A549 (cell line): Measurements from ENCODE around the gene ABCB6. TPM values are rescaled to one million over a fixed set of nuclear protein-coding genes. Genes with fewer than 3 reads are reported as not detected.

Experiments
- ATAC-seq, 2 experiments: fragments of 200-7000 bp in 1 of 2; fragments of >200 bp in 1 of 2; cut with Nextera tagmentation in 1 of 2; cut with Tn5 transposase in 1 of 2; 3 replicates each; pipeline versions ENCODE4 v1.8.0 to v1.9.1; 2018 to 2020; ENCODE audit warnings: mild to moderate bottlenecking in 1 of 2, moderate library complexity in 1 of 2
- CTCF ChIA-PET: fragments of 300-600 bp; sonication (Branson Sonifier 250); formaldehyde crosslinking; extraction: SDS; loops from one replicate; lab custom pipeline; 2021; ENCODE audit warnings: antibody characterized with exemption, inconsistent platforms; lab: Yijun Ruan, JAX
- POLR2A ChIA-PET: fragments of 350-600 bp; formaldehyde crosslinking; extraction: SDS; loops from one replicate; lab custom pipeline; 2021; ENCODE audit warnings: antibody characterized with exemption, inconsistent platforms; lab: Yijun Ruan, JAX
- DNase-seq, 2 experiments: peaks; one replicate each; pipeline versions ENCODE4 v3.0.0 to v3.0.0-alpha.2; 2011 to 2016; ENCODE audit warnings: low read depth in 1 of 2, low spot score in 1 of 2
- FAIRE-seq: peaks from 2 replicates; lab custom pipeline; 2011; peaks lifted over from hg19 to GRCh38; lab: Jason Lieb, UNC
- H3K27ac ChIP-seq, 2 experiments: fragments of >200 bp; sonication (Bioruptor Twin); formaldehyde crosslinking; 3 replicates each; pipeline ENCODE4 v1.5.1; 2016 to 2017
- H3K4me1 ChIP-seq: fragments of >200 bp; sonication (Bioruptor Twin); formaldehyde crosslinking; 3 replicates; pipeline ENCODE4 v1.6.1; 2016
- H3K4me2 ChIP-seq: fragments of >200 bp; sonication (Bioruptor Twin); formaldehyde crosslinking; 3 replicates; pipeline ENCODE4 v1.6.1; 2016
- H3K4me3 ChIP-seq: fragments of >200 bp; sonication (Bioruptor Twin); formaldehyde crosslinking; 3 replicates; pipeline ENCODE4 v1.5.1; 2016
- H3K9me3 ChIP-seq: fragments of >200 bp; sonication (Bioruptor Twin); formaldehyde crosslinking; 3 replicates; pipeline ENCODE4 v1.6.1; 2016
- ATOH8 ChIP-seq: fragments of 250-450 bp; sonication (Bioruptor Pico); IDR thresholded peaks from 2 replicates; pipeline ENCODE4 v1.5.0; 2020; ENCODE audit warnings: low read depth, mild to moderate bottlenecking, moderate library complexity
- BCL3 ChIP-seq: fragments of >200 bp; sonication (Bioruptor Twin); formaldehyde crosslinking; IDR thresholded peaks from 3 replicates; pipeline ENCODE4 v1.6.1; 2016
- CBX8 ChIP-seq: fragments of 200-600 bp; sonication (generic); IDR thresholded peaks from 2 replicates; pipeline ENCODE4 v1.6.1; 2016
- CEBPB ChIP-seq, 2 experiments: fragments of >200 bp in 1 of 2; sonication (Bioruptor Twin) in 1 of 2; formaldehyde crosslinking in 1 of 2; IDR thresholded peaks; 2 replicates each; pipeline ENCODE4 v1.6.1; 2012 to 2016
- CHD4 ChIP-seq: fragments of 200-600 bp; sonication (generic); IDR thresholded peaks from 2 replicates; pipeline ENCODE4 v1.6.1; 2016; ENCODE audit warnings: antibody characterized with exemption, mild to moderate bottlenecking, borderline replicate concordance
- EHF ChIP-seq: fragments of 250-450 bp; sonication (Bioruptor Pico); IDR thresholded peaks from 2 replicates; pipeline ENCODE4 v1.5.0; 2020; ENCODE audit warnings: mild to moderate bottlenecking
- EHMT2 ChIP-seq: fragments of 200-600 bp; sonication (generic); IDR thresholded peaks from 2 replicates; pipeline ENCODE4 v1.6.1; 2016; ENCODE audit warnings: antibody characterized with exemption, low read depth, mild to moderate bottlenecking, moderate library complexity
- ESRRA ChIP-seq: fragments of 150-350 bp; IDR thresholded peaks from 2 replicates; pipeline ENCODE4 v1.6.1; 2014; ENCODE audit warnings: mild to moderate bottlenecking, low read length, borderline replicate concordance
- FOSB ChIP-seq: fragments of 250-450 bp; sonication (Bioruptor Pico); IDR thresholded peaks from 2 replicates; pipeline ENCODE4 v1.5.0; 2020; ENCODE audit warnings: mild to moderate bottlenecking, moderate library complexity
- FOSL2 ChIP-seq, 2 experiments: fragments of 450-650 bp in 1 of 2; fragments of >200 bp in 1 of 2; sonication (Bioruptor Twin) in 1 of 2; formaldehyde crosslinking; IDR thresholded peaks; 2 replicates each; pipeline versions ENCODE4 v1.5.0 to v1.6.1; 2016 to 2020; ENCODE audit warnings: mild to moderate bottlenecking in 1 of 2, moderate library complexity in 1 of 2
- GATA3 ChIP-seq: IDR thresholded peaks from 2 replicates; pipeline ENCODE4 v1.6.1; 2012; ENCODE audit warnings: borderline replicate concordance
- HMGXB4 ChIP-seq: fragments of 250-450 bp; sonication (Bioruptor Pico); IDR thresholded peaks from 2 replicates; pipeline ENCODE4 v1.5.0; 2021; ENCODE audit warnings: mild to moderate bottlenecking, moderate library complexity, borderline replicate concordance
- HOXA7 ChIP-seq: fragments of 250-450 bp; sonication (Bioruptor Pico); IDR thresholded peaks from 2 replicates; pipeline ENCODE4 v1.5.0; 2020; ENCODE audit warnings: mild to moderate bottlenecking, moderate library complexity
- HOXB13 ChIP-seq: fragments of 250-450 bp; sonication (Bioruptor Pico); IDR thresholded peaks from 2 replicates; pipeline ENCODE4 v1.5.0; 2020; ENCODE audit warnings: low read depth, mild to moderate bottlenecking, moderate library complexity
- JUNB ChIP-seq: fragments of >200 bp; sonication (Bioruptor Twin); formaldehyde crosslinking; IDR thresholded peaks from 2 replicates; pipeline ENCODE4 v1.6.1; 2016
- KDM5A ChIP-seq: fragments of 200-600 bp; sonication (generic); IDR thresholded peaks from 2 replicates; pipeline ENCODE4 v1.6.1; 2016; ENCODE audit warnings: antibody characterized with exemption, mild to moderate bottlenecking
- MAX ChIP-seq: IDR thresholded peaks from 2 replicates; pipeline ENCODE4 v1.6.1; 2012
- MYC ChIP-seq: IDR thresholded peaks from 2 replicates; pipeline ENCODE4 v1.6.1; 2012; ENCODE audit warnings: mild to moderate bottlenecking, inconsistent platforms, low read length, improper control_type of control experiment, borderline replicate concordance
- NFE2L2 ChIP-seq: fragments of 150-350 bp; conservative IDR thresholded peaks from 2 replicates; pipeline ENCODE4 v1.6.1; 2014; ENCODE audit warnings: low read length
- NPAS2 ChIP-seq: fragments of 250-450 bp; sonication (Bioruptor Pico); IDR thresholded peaks from 2 replicates; pipeline ENCODE4 v1.8.0; 2022; ENCODE audit warnings: mild to moderate bottlenecking, moderate library complexity, borderline replicate concordance
- PBX3 ChIP-seq: IDR thresholded peaks from 2 replicates; pipeline ENCODE4 v1.6.1; 2012
- RAD21 ChIP-seq, 2 experiments: fragments of >200 bp in 1 of 2; sonication (Bioruptor Twin) in 1 of 2; formaldehyde crosslinking in 1 of 2; IDR thresholded peaks in 1 of 2; conservative IDR thresholded peaks in 1 of 2; 2 replicates in 1 of 2; 3 replicates in 1 of 2; pipeline ENCODE4 v1.6.1; 2012 to 2018; ENCODE audit warnings: inconsistent platforms in 1 of 2
- REST ChIP-seq: fragments of 200-600 bp; sonication (generic); IDR thresholded peaks from 2 replicates; pipeline ENCODE4 v1.6.1; 2016; ENCODE audit warnings: antibody characterized with exemption, mild to moderate bottlenecking, moderate library complexity
- SMC3 ChIP-seq: fragments of >200 bp; sonication (Bioruptor Twin); formaldehyde crosslinking; IDR thresholded peaks from 3 replicates; pipeline ENCODE4 v1.6.1; 2018; ENCODE audit warnings: inconsistent platforms
- TFCP2L1 ChIP-seq: fragments of 250-450 bp; sonication (Bioruptor Pico); IDR thresholded peaks from 2 replicates; pipeline ENCODE4 v1.5.0; 2021; ENCODE audit warnings: mild to moderate bottlenecking
- TP53 ChIP-seq: fragments of 250-450 bp; sonication (Bioruptor Pico); IDR thresholded peaks from 2 replicates; pipeline ENCODE4 v1.5.0; 2021; ENCODE audit warnings: mild to moderate bottlenecking, moderate library complexity
- USF2 ChIP-seq: fragments of 450-650 bp; IDR thresholded peaks from 2 replicates; pipeline ENCODE4 v1.6.1; 2014; ENCODE audit warnings: antibody characterized with exemption
- ZC3H11A ChIP-seq: fragments of 450-650 bp; IDR thresholded peaks from 2 replicates; pipeline ENCODE4 v1.6.1; 2014; ENCODE audit warnings: antibody characterized with exemption, mild to moderate bottlenecking
- ZNF302 ChIP-seq: fragments of 250-450 bp; sonication (Bioruptor Pico); IDR thresholded peaks from 2 replicates; pipeline ENCODE4 v1.9.0; 2021; ENCODE audit warnings: inconsistent platforms, mild to moderate bottlenecking, moderate library complexity
- WGBS: methylation state at CpG from one replicate; pipeline ENCODE4 v1.1.6; 2017; ENCODE audit errors: missing lambda C conversion rate; 5-methylcytosine and 5-hydroxymethylcytosine counted together
- polyA plus RNA-seq, 4 experiments: library from polyadenylated mRNA; depleted of rRNA in 3 of 4; stranded (reverse); fragments of >200 nt; fragmentation: RNase III in 1 of 4; extraction: RNeasy Plus Mini Kit Qiagen cat#74134 plus additional on column Dnase treatment in 1 of 4; gene quantifications; 2 replicates in 3 of 4; 3 replicates in 1 of 4; pipeline ENCODE4 v1.2.3, GENCODE V29; 2011 to 2017

ABCB6 gene
- polyA plus RNA-seq, 2 of the 4 experiments (the other 2 are of a cell fraction): 51.3 to 62.5 TPM

GRCh38 chr2:219249203-219249980, 30.6 kb upstream of the ABCB6 start:
- Histone ChIP-seq H3K4me1 (peaks cover 66% of the 10 kb centered on the region), H3K27ac (peak overlapping the region; percentile 90), H3K4me2 (peak overlapping the region; percentile 96), H3K4me3 (peak overlapping the region; percentile 27; the same call in 2 of the 3 replicates), H3K9me3 (no peaks in the 10 kb centered on the region)
- ATAC-seq (peak; percentile 51 to 58), FAIRE-seq (no peak), DNase-seq (peak; percentile 55 to 93)
- CTCF ChIA-PET: interaction anchor here (0.7 to 12.6 kb wide), 9 partner anchors 9 to 78 kb away, joined by 3 to 241 read pairs (median 4); partner anchors contain the start of genes CNPPD1 and DNAJB2
- WGBS: 0% methylated on average over 7 of the region's 7 CpGs
- POLR2A ChIA-PET: interaction anchor here (0.9 to 3.1 kb wide), 9 partner anchors 9 to 78 kb away, joined by 3 to 34 read pairs (median 10); partner anchors contain the start of genes ABCB6, ANKZF1, ATG9A and DNAJB2
- 0 out of 3 replicates have a peak, but pooled peaks have one; percentile 21 for TF ChIP-seq BCL3
- TF ChIP-seq CHD4: no peak
- no peak for TF ChIP-seq NFE2L2
- 0 out of 2 replicates have a peak, but pooled peaks have one; percentile 41 for TF ChIP-seq ATOH8 (CRISPR knock-in tag)
- no peak for TF ChIP-seq REST
- no peak; the same call in 1 of the 2 replicates for TF ChIP-seq PBX3
- no peak for TF ChIP-seq NPAS2 (CRISPR knock-in tag)
- TF ChIP-seq JUNB: peak; percentile 41
- no peak for TF ChIP-seq EHMT2
- TF ChIP-seq GATA3: peak; percentile 33; the same call in 1 of the 2 replicates
- TF ChIP-seq ZC3H11A: no peak
- no peak for TF ChIP-seq HMGXB4 (CRISPR knock-in tag)
- TF ChIP-seq FOSB (CRISPR knock-in tag): peak; percentile 66; the same call in 1 of the 2 replicates
- TF ChIP-seq CBX8: no peak
- peak in 1 of 2 experiments; percentile 27; a peak in 2 of 5 replicates for TF ChIP-seq RAD21 (conservative IDR thresholded peaks at IDR 0.05 in 1 of 2, IDR thresholded peaks at IDR 0.05 in 1 of 2)
- TF ChIP-seq SMC3: no peak
- no peak for TF ChIP-seq CEBPB (IDR thresholded peaks at IDR 0.05)
- TF ChIP-seq TFCP2L1 (CRISPR knock-in tag): no peak; the same call in 1 of the 2 replicates
- no peak for TF ChIP-seq FOSL2 (IDR thresholded peaks at IDR 0.05)
- 0 out of 2 replicates have a peak, but pooled peaks have one; percentile 29 for TF ChIP-seq FOSL2 (CRISPR knock-in tag; IDR thresholded peaks at IDR 0.05)
- no peak for TF ChIP-seq ESRRA
- no peak for TF ChIP-seq USF2
- TF ChIP-seq HOXB13 (CRISPR knock-in tag): no peak
- no peak; the same call in 1 of the 2 replicates for TF ChIP-seq MYC
- TF ChIP-seq EHF (CRISPR knock-in tag): no peak
- peak; percentile 49 for TF ChIP-seq MAX
- TF ChIP-seq ZNF302 (CRISPR knock-in tag): no peak
- TF ChIP-seq KDM5A: no peak
- no peak for TF ChIP-seq TP53
- peak; percentile 69; the same call in 1 of the 2 replicates for TF ChIP-seq HOXA7
